Spleen (tissue), 11 donors: ENCODE data around the gene SENP5. TPM values are rescaled to one million over a fixed set of nuclear protein-coding genes. Genes with fewer than 3 reads are reported as not detected.
A peak's percentile ranks its signal among the peaks of the same experiment; 100 is the strongest.

Experiments
- DNase-seq: peaks from one replicate; pipeline ENCODE4 v3.0.0-alpha.2; 2020
- H3K27ac ChIP-seq, 8 donors: fragments of 200-600 bp; sonication (generic) in 7 of 8; 1 replicate in 4 of 8; 2 replicates in 4 of 8; pipeline versions ENCODE4 v1.5.0 to v1.8.0; 2016 to 2021; ENCODE audit warnings: inconsistent platforms in 4 of 8, mild to moderate bottlenecking in 4 of 8, moderate library complexity in 1 of 8
- H3K27me3 ChIP-seq, 7 donors: fragments of 200-600 bp; sonication (generic) in 6 of 7; replicated peaks in 1 of 7; 1 replicate in 4 of 7; 2 replicates in 3 of 7; pipeline versions ENCODE4 v1.5.0 to v1.8.0; 2016 to 2021; ENCODE audit warnings: inconsistent platforms in 3 of 7, mild to moderate bottlenecking in 1 of 7
- H3K36me3 ChIP-seq, 6 donors: fragments of 200-600 bp; sonication (generic) in 5 of 6; 1 replicate in 4 of 6; 2 replicates in 2 of 6; pipeline versions ENCODE4 v1.5.0 to v1.8.0; 2016 to 2021; ENCODE audit warnings: inconsistent platforms in 2 of 6
- H3K4me1 ChIP-seq, 6 donors: fragments of 200-600 bp; sonication (generic) in 5 of 6; 1 replicate in 3 of 6; 2 replicates in 3 of 6; pipeline versions ENCODE4 v1.5.0 to v1.8.0; 2016 to 2021; ENCODE audit warnings: inconsistent platforms in 3 of 6
- H3K4me3 ChIP-seq, 8 donors: fragments of 200-600 bp; sonication (generic) in 7 of 8; 1 replicate in 4 of 8; 2 replicates in 4 of 8; pipeline versions ENCODE4 v1.5.0 to v1.8.0; 2016 to 2021; ENCODE audit warnings: inconsistent platforms in 4 of 8, mild to moderate bottlenecking in 4 of 8, moderate library complexity in 2 of 8
- H3K9me3 ChIP-seq, 8 donors: fragments of 200-600 bp; sonication (generic) in 7 of 8; 1 replicate in 4 of 8; 2 replicates in 4 of 8; pipeline versions ENCODE4 v1.5.0 to v1.8.0; 2016 to 2021; ENCODE audit warnings: inconsistent platforms in 4 of 8
- POLR2A ChIP-seq, 3 donors: fragments of 450-650 bp; IDR thresholded peaks; one replicate each; pipeline ENCODE4 v1.5.1; 2017; ENCODE audit warnings: antibody characterized with exemption in 3 of 3, mild to moderate bottlenecking in 1 of 3
- POLR2AphosphoS5 ChIP-seq, 3 donors: sonication (generic); formaldehyde crosslinking; IDR thresholded peaks; one replicate each; pipeline ENCODE4 v1.5.1; 2017; ENCODE audit warnings: antibody characterized with exemption in 3 of 3
- WGBS, 5 donors: extraction: QIAGEN DNeasy Blood & Tissue Kit in 3 of 5; methylation state at CpG; one replicate each; pipeline versions ENCODE4 v1.1.5 to v1.1.7; 2013 to 2018; 5-methylcytosine and 5-hydroxymethylcytosine counted together
- intact Hi-C: fragments of 100-400 bp; cut with DNase I; formaldehyde crosslinking; loops from one replicate; pipeline ENCODE4 v1.15.0; 2023; ENCODE audit warnings: low total_unique reads
- polyA plus RNA-seq, 3 donors: library from polyadenylated mRNA; stranded (reverse); fragments of 200-250 nt; gene quantifications; one replicate each; pipeline ENCODE4 v1.2.1, GENCODE V29; 2013
- total RNA-seq, 7 donors: library from RNA; depleted of rRNA in 3 of 7; stranded (reverse); fragments of >200 nt in 3 of 7; fragmentation: NEBNext Ultra II Directional in 4 of 7; extraction: Animal tissue kit (Norgen Biotek cat#: 25700) in 4 of 7; gene quantifications; one replicate each; pipeline versions ENCODE4 v1.1.0 to v1.2.1, GENCODE V29; 2016 to 2021
- TF ChIP-seq, protein P1 (sequence below), 11 experiments: fragments of 200-600 bp in 7 of 11; fragments of 450-650 bp in 4 of 11; sonication (generic) in 4 of 11; IDR thresholded peaks in 8 of 11; conservative IDR thresholded peaks in 3 of 11; 1 replicate in 7 of 11; 2 replicates in 4 of 11; pipeline versions ENCODE4 v1.4.0 to v1.8.0; 2016 to 2021; ENCODE audit warnings: antibody characterized with exemption in 11 of 11, inconsistent platforms in 4 of 11, mild to moderate bottlenecking in 1 of 11
- donor health status: healthy with polysubstance abuse.
- donor health status: DM: no; HTN: no; CAD: no; lungs with moderate emphysema.
- donor health status: DM: no; HTN: no; CAD: no.
- donor health status: Bipolar disorder and iron deficiency.
- donor health status: healthy.
- donor health status: DM: no; HTN: no; CAD: no.
- donor health status: DM: yes; HTN: yes; CAD: no.

SENP5 gene
- total and polyA plus RNA-seq, 10 donors = 5.0 to 59.6 (median 47.1) TPM

DNA sequence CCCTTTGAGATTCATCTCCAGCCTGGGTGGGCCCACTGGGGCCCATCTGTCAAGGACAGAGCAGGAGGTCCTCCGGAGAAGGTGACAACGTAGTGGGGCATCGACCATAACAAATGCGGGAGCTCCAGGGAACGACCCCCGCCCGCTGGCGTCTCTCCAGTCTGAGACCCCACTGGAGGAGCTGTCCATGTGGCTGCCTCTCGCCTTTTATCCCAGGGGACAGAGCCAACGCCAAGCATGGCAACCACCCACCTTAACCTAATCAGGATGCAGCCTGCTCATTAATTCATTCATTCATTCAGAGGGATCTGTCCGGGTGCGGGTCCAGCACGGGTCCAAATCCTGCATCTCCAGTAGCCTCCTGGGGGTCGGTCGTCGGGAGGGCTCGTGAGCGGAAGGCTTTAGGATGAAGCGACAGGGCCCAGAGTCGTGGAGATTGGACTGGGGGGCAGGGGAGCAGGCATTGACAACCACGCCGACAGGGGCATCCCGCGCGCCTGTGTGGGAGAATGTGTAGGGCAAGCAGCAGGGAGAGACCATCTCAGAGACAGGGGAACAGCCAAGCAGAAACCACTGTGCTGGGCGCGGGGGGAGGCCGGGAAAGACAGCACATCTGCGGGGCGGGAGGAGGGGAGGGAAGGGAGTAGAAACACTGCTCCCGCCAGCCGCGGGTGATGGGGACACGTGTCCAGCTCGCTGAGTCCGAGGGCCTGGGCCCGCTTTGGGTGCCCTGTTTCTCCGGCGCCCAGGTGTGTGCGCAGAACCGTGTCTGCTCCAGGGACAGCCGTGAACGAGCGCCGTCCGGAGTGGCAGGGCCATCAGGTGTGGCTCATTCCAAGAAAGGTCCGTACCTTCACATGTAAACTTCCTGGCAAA lies 99.0 kb downstream of the SENP5 start:
- Histone ChIP-seq H3K4me3 (no peak overlapping the region), H3K36me3 (no peaks in the 10 kb centered on the region), H3K9me3 (no peaks in the 10 kb centered on the region), H3K27me3 (peaks cover 0 to 7% (median 0%) of the 10 kb centered on the region in 7 donors), H3K4me1 (peaks cover 0 to 26% (median 17%) of the 10 kb centered on the region in 6 donors), H3K27ac (no peak overlapping the region)
- WGBS, 5 donors = 72 to 90% (median 84%) methylated on average over 28 to 47 of the region's 47 CpGs
- DNase-seq = peak; percentile 66
- intact Hi-C loops = loop anchor here (10.0 kb wide), 1 partner anchor 122 kb away; no protein-coding TSS in a partner anchor
- TF ChIP-seq POLR2AphosphoS5 (IDR thresholded peaks at IDR 0.05) (no peak), POLR2A (IDR thresholded peaks at IDR 0.05) (no peak)
- TF ChIP-seq, protein P1, sequence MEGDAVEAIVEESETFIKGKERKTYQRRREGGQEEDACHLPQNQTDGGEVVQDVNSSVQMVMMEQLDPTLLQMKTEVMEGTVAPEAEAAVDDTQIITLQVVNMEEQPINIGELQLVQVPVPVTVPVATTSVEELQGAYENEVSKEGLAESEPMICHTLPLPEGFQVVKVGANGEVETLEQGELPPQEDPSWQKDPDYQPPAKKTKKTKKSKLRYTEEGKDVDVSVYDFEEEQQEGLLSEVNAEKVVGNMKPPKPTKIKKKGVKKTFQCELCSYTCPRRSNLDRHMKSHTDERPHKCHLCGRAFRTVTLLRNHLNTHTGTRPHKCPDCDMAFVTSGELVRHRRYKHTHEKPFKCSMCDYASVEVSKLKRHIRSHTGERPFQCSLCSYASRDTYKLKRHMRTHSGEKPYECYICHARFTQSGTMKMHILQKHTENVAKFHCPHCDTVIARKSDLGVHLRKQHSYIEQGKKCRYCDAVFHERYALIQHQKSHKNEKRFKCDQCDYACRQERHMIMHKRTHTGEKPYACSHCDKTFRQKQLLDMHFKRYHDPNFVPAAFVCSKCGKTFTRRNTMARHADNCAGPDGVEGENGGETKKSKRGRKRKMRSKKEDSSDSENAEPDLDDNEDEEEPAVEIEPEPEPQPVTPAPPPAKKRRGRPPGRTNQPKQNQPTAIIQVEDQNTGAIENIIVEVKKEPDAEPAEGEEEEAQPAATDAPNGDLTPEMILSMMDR (IDR thresholded peaks at IDR 0.05 in 8 of 11, conservative IDR thresholded peaks at IDR 0.05 in 3 of 11) = no peak

DNA sequence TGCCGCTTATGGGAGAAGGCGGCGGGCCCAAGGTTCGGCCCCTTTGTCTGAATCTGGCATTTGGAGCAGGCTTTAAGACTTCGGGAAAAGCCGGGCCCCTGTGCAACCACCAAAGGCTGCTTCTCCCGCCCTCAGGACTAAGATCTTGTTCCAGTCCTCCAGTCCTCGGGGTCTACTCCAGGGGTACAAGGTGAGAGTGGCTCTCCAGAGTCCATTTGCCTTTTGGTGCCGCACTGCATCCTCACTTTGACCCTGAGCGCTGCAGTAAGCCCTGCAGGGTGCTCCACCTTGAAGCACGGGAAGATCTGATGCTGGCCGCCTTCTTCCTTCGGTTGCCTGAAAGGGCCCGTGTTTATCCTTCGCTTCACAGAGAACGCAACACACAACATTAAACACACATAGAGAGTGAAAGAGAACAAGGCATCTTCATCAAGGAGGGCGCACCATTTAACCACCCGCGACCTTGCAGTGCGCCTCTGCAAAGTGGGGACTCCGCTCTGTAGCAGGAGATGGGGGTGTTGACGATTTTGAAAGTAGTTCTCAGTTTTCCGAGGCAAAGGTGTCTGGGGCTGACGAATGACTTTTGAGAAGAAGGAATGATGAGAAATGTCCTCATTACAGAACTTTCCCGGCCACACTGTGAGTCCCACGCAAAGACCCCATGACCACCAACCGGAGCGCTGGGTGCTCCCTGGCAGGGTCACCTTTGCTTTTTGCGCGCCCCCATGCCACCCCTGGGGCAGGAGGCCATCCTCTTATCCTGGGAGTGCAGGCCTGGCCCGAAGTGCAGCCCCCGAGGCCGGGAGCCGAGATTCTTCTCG lies 99.9 kb downstream of the SENP5 start:
- TF ChIP-seq, protein P1 (IDR thresholded peaks at IDR 0.05 in 8 of 11, conservative IDR thresholded peaks at IDR 0.05 in 3 of 11) = no peak
- TF ChIP-seq POLR2A (IDR thresholded peaks at IDR 0.05) (no peak), POLR2AphosphoS5 (IDR thresholded peaks at IDR 0.05) (no peak)
- intact Hi-C loops = loop anchor here (10.0 kb wide), 1 partner anchor 123 kb away; no protein-coding TSS in a partner anchor
- 64 to 77% (median 71%) methylated on average over 31 to 35 of the region's 35 CpGs for WGBS, 5 donors
- Histone ChIP-seq H3K4me3 (peak overlapping the region; percentile 65 to 97 (median 86)), H3K4me1 (peaks cover 0 to 26% (median 17%) of the 10 kb centered on the region in 6 donors), H3K9me3 (no peaks in the 10 kb centered on the region), H3K27ac (no peak overlapping the region), H3K36me3 (no peaks in the 10 kb centered on the region), H3K27me3 (peaks cover 0 to 7% (median 0%) of the 10 kb centered on the region in 7 donors)
- peak; percentile 71 for DNase-seq

DNA sequence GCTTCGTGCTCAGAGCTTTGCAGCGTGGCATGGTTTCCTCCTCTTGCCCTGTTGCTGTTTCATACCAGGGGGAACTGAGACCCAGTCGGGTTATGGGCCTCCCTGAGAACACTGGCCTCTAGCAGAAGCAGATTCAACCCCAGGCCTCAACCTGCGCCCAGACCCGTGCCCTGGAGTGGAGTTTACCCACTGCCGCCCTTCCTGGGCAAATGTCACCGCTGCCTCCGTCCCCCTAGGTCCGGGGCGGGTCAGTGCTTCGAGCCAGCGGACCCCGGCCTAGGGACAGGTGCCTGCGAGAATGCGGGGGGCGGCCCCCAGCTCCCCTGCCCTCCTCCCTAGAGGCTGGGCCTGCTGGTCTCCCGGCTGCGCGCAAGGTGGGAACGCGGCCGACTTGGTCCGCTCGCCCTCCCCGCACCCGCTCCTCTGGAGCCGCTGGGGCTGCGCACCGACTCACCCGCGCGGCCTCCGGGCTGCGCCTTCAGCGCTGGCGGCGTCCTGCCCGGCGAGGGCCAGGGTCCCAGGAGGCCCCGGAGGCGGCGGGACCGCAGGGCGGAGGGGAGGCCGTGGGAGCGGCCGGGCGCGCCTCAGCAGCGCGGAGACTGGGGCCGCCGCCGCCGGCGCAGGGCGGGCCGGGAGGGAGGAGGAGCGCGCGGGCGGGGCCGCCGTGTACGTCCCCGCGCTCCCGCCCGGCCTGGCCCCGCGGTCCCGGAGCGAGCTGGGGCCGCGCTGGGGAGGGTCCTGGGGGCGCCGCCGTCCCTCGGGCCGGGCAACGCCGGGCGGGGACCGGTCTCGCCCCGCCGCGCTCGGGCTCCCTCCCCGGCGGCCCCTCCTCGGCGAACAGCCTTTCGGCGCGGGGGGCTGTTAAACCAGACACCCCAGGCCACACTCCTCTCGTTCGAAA lies 100.8 kb downstream of the SENP5 start, which contains the start of gene PIGZ:
PIGZ (minus strand) TSS at position 601 of the 901 bp plus-strand sequence. CDS start 16,802 bp downstream, outside the sequence.
- Histone ChIP-seq H3K36me3 (no peaks in the 10 kb centered on the region), H3K27ac (peak within 1 kb of the TSS; percentile 14 to 85 (median 71)), H3K9me3 (no peaks in the 10 kb centered on the region), H3K27me3 (peaks cover 0 to 7% (median 0%) of the 10 kb centered on the region in 7 donors), H3K4me1 (peaks cover 0 to 26% (median 17%) of the 10 kb centered on the region in 6 donors), H3K4me3 (peak within 1 kb of the TSS; percentile 72 to 97 (median 86))
- peak; percentile 86 for DNase-seq
- TF ChIP-seq, protein P1 (IDR thresholded peaks at IDR 0.05 in 8 of 11, conservative IDR thresholded peaks at IDR 0.05 in 3 of 11) = no peak
- TF ChIP-seq POLR2AphosphoS5 (IDR thresholded peaks at IDR 0.05) = peak in 1 of 3 donors; percentile 13
- intact Hi-C loops = loop anchor here (10.0 kb wide), 1 partner anchor 124 kb away; no protein-coding TSS in a partner anchor
- WGBS, 5 donors = 1 to 4% (median 3%) methylated on average over 16 to 98 of the region's 98 CpGs
